Epithelial cell of prostate (primary cell): Measurements from ENCODE around the gene OCRL.
"Not testable (repeated sequence)": the region's sequence is repeated elsewhere in the genome, so short reads cannot be mapped to it uniquely, and the experiment has no call there.

Experiments
- DNase-seq: peaks from one replicate; pipeline ENCODE4 v3.0.0-alpha.2; 2011; ENCODE audit warnings: low read depth, low spot score
- H3K27ac ChIP-seq: fragments of 450-650 bp; 2 replicates; pipeline ENCODE4 v1.5.1; 2017; ENCODE audit warnings: mild to moderate bottlenecking

The OCRL gene

GRCh38 chrX:129534816-129535578, 5.1 kb upstream of the OCRL start:
- H3K27ac ChIP-seq, result no peak overlapping the region
- no peak for DNase-seq

GRCh38 chrX:129540722-129541184, 694 bp downstream of the OCRL start:
- DNase-seq, result no peak
- H3K27ac ChIP-seq, result peak overlapping the region; percentile 29

- H3K27ac ChIP-seq, result no peak overlapping the region
- DNase-seq, result no peak
Measured at GRCh38 chrX:129544780-129545179, 4.7 kb downstream of the OCRL start.

- no peak overlapping the region for H3K27ac ChIP-seq
- DNase-seq, result no peak
Measured at GRCh38 chrX:129545408-129545807, 5.3 kb downstream of the OCRL start.

GRCh38 chrX:129549124-129549523, 9.1 kb downstream of the OCRL start:
- no peak overlapping the region for H3K27ac ChIP-seq
- DNase-seq, result no peak

- no peak for DNase-seq
- no peak overlapping the region for H3K27ac ChIP-seq
Measured at GRCh38 chrX:129553619-129554288, 13.7 kb downstream of the OCRL start.

GRCh38 chrX:129554816-129555215, 14.8 kb downstream of the OCRL start:
- not testable (repeated sequence) for DNase-seq, H3K27ac ChIP-seq

- no peak for DNase-seq
- H3K27ac ChIP-seq, result no peak overlapping the region
Measured at GRCh38 chrX:129556806-129557315, 16.8 kb downstream of the OCRL start.

- no peak overlapping the region for H3K27ac ChIP-seq
- no peak for DNase-seq
Measured at GRCh38 chrX:129557844-129558480, 17.9 kb downstream of the OCRL start.

GRCh38 chrX:129559783-129560182, 19.7 kb downstream of the OCRL start:
- no peak overlapping the region for H3K27ac ChIP-seq
- DNase-seq, result no peak

GRCh38 chrX:129561453-129561852, 21.4 kb downstream of the OCRL start:
- H3K27ac ChIP-seq, result no peak overlapping the region
- no peak for DNase-seq

GRCh38 chrX:129564345-129564744, 24.3 kb downstream of the OCRL start:
- not testable (repeated sequence) for DNase-seq, H3K27ac ChIP-seq

- no peak for DNase-seq
- no peak overlapping the region for H3K27ac ChIP-seq
Measured at GRCh38 chrX:129565046-129565650, 25.1 kb downstream of the OCRL start.

GRCh38 chrX:129566073-129566472, 26.0 kb downstream of the OCRL start:
- H3K27ac ChIP-seq, result no peak overlapping the region
- no peak for DNase-seq

GRCh38 chrX:129568349-129568748, 28.3 kb downstream of the OCRL start:
- DNase-seq, result no peak
- H3K27ac ChIP-seq, result no peak overlapping the region

- no peak overlapping the region for H3K27ac ChIP-seq
- no peak for DNase-seq
Measured at GRCh38 chrX:129572422-129572821, 32.4 kb downstream of the OCRL start.

GRCh38 chrX:129573652-129574051, 33.6 kb downstream of the OCRL start:
- not testable (repeated sequence) for DNase-seq, H3K27ac ChIP-seq

- DNase-seq, result no peak
- no peak overlapping the region for H3K27ac ChIP-seq
Measured at GRCh38 chrX:129574214-129574613, 34.2 kb downstream of the OCRL start.

GRCh38 chrX:129576539-129576938, 36.5 kb downstream of the OCRL start:
- H3K27ac ChIP-seq, result no peak overlapping the region
- DNase-seq, result no peak

GRCh38 chrX:129577473-129577872, 37.4 kb downstream of the OCRL start:
- DNase-seq, result no peak
- H3K27ac ChIP-seq, result no peak overlapping the region

GRCh38 chrX:129577877-129578276, 37.8 kb downstream of the OCRL start:
- no peak for DNase-seq
- H3K27ac ChIP-seq, result no peak overlapping the region
